MM.1S (cell line): ENCODE data around the gene OR2T11.

Experiments
- CTCF ChIP-seq: fragments of 300-600 bp; sonication (generic); IDR thresholded peaks from 2 replicates; pipeline ENCODE4 v1.5.1; 2016; ENCODE audit warnings: antibody characterized with exemption, low read length, mixed read lengths
- EZH2 ChIP-seq: fragments of 300-600 bp; sonication (generic); optimal IDR thresholded peaks from 2 replicates; pipeline ENCODE3; 2017; ENCODE audit warnings: low read depth, mild to moderate bottlenecking, antibody characterized with exemption, low read length, mixed read lengths

- no peak for TF ChIP-seq CTCF
- TF ChIP-seq EZH2 = no peak
These were observed 37.3 kb downstream of the OR2T11 start, which contains the start of gene OR2T10 for GRCh38 chr1:248597589-248597988.
